AG10803 (cell line): ENCODE results near the gene ATP8A2.

Experiments
- DNase-seq: peaks from one replicate; pipeline ENCODE4 v3.0.0; 2010; ENCODE audit warnings: low read depth
- H3K4me3 ChIP-seq: 2 replicates; pipeline ENCODE4 v1.5.1; 2011; ENCODE audit warnings: mild to moderate bottlenecking, low read length, control low read depth
- TF ChIP-seq, protein P1 (sequence below): conservative IDR thresholded peaks from 2 replicates; pipeline ENCODE4 v1.5.1; 2011; ENCODE audit warnings: mild to moderate bottlenecking, low read length, control low read depth, inconsistent platforms

The ATP8A2 gene

DNA sequence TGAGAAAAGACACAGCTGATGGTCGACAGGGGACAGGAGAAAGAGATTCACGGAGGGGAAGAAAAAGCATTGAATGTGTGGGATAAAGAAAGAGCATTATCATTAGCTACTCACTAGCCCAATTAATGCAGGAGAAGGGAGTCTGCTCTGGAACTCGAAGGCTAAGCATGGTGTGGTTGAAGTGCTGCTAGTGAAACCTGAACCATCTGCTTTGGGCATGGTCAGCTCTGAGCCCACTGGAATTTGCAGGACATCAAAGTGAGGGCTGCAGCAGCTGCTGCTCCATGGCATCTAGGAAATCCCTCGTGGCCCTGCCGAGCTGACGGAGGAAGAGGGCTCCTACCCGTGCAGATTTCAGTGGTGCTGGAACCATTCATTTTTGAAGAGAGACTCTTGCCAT, 320.3 kb downstream of the ATP8A2 start:
- no peak overlapping the region for H3K4me3 ChIP-seq
- TF ChIP-seq, protein P1, sequence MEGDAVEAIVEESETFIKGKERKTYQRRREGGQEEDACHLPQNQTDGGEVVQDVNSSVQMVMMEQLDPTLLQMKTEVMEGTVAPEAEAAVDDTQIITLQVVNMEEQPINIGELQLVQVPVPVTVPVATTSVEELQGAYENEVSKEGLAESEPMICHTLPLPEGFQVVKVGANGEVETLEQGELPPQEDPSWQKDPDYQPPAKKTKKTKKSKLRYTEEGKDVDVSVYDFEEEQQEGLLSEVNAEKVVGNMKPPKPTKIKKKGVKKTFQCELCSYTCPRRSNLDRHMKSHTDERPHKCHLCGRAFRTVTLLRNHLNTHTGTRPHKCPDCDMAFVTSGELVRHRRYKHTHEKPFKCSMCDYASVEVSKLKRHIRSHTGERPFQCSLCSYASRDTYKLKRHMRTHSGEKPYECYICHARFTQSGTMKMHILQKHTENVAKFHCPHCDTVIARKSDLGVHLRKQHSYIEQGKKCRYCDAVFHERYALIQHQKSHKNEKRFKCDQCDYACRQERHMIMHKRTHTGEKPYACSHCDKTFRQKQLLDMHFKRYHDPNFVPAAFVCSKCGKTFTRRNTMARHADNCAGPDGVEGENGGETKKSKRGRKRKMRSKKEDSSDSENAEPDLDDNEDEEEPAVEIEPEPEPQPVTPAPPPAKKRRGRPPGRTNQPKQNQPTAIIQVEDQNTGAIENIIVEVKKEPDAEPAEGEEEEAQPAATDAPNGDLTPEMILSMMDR: no peak
- no peak for DNase-seq

DNA sequence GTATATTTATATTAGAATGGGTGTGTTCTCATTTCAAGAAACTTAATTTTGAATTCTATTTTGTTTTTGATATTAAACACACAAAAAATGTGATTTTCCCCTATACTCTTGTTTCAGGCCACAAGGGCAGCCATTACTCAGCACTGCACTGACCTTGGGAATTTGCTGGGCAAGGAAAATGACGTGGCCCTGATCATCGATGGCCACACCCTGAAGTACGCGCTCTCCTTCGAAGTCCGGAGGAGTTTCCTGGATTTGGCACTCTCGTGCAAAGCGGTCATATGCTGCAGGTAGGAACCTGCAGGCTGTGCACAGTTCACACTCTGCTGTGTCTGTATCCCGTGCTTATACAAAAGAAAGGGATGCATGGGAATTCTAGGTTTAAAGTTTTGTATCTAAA, 327.3 kb downstream of the ATP8A2 start:
- DNase-seq: no peak
- no peak overlapping the region for H3K4me3 ChIP-seq
- TF ChIP-seq, protein P1: no peak

DNA sequence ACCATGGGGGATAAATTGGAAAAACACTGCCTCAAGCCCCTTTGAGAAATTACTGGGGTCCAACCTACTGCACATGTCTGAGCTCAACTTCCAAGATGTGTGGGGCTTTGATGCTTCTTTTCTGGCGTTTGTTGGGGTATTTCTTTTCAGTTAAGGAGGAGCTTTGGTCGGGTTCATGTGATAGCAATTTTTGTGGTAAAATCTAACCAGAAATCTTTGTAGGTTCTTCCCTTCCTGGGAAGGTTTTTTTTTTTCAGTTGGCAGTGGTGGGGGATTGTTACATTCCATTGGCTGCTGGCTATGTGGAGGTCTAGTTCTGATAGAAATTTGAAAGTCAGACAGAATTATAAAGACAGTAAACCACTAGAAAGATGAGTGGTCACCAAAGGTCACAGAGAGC, 327.8 kb downstream of the ATP8A2 start:
- TF ChIP-seq, protein P1: no peak
- no peak overlapping the region for H3K4me3 ChIP-seq
- no peak for DNase-seq

GRCh38 chr13:25701304-25701703, 329.5 kb downstream of the ATP8A2 start:
- TF ChIP-seq, protein P1: no peak
- no peak for DNase-seq
- no peak overlapping the region for H3K4me3 ChIP-seq

DNA sequence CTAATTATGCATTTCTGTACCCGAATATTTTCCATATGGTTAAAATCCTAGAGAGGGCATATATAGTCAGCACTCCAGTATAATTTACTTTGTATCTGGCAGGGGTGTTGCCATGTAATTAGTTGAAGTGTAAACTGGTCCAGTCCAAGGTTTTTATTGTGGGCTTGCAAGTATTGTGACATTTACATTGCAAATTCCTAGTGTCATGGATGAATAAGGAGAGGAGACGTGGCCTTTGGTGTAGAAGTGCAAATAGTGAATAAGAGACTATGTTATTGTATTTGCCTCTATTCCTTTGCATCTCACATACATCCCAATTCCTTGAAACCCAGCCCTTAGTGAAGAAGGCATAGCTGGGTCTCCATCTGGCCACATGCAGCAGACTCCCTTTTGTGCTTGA, 330.6 kb downstream of the ATP8A2 start:
- TF ChIP-seq, protein P1: no peak
- no peak overlapping the region for H3K4me3 ChIP-seq
- DNase-seq: no peak

DNA sequence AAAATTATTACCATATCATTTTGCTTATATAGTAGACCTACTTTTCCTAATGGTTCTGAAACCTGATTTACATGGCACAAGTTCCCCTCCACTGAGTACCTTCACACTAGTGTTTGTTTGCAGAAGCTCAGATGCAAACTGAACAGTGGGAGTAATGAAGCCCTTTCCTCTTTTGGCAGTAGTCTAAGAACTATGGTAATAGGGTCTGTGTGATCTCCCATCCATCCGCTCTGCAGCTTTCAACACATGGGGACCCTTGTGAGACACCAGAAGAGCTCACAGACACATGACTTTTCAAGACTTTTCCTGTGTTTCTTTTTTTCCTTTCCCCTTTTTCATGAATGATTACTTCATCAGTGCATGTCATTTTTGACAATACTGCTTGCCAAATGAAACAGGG, 336.0 kb downstream of the ATP8A2 start:
- TF ChIP-seq, protein P1: no peak
- no peak overlapping the region for H3K4me3 ChIP-seq
- no peak for DNase-seq

DNA sequence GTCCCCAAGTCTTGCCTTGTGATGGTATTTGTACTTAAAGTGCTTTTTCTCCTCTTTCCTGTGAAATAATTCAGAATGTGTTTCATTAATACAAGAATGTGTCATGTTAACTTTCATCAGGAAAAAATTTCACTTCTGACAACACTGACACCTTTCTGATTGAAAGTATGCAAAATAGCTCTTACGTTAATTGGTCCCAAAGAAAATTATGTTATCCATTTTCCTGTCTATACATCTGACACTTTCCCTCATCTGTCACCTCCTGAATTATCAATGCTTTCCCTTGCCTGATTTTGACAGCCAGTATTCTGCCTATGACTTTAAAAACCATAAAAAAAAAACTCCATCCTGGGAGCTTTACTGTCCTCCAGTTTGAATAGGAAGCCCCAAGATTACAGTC, 336.5 kb downstream of the ATP8A2 start:
- TF ChIP-seq, protein P1: no peak
- no peak overlapping the region for H3K4me3 ChIP-seq
- no peak for DNase-seq
